WERI-Rb-1 (cell line): ENCODE data around the gene ITGA11.

ENCODE experiments used
- DNase-seq: peaks from one replicate; pipeline ENCODE4 v3.0.0-alpha.2; 2020
- H3K27ac ChIP-seq: fragments of 250-450 bp; sonication (Bioruptor Pico); 2 replicates; pipeline ENCODE4 v1.5.1; 2020; ENCODE audit warnings: mild to moderate bottlenecking, moderate library complexity
- H3K27me3 ChIP-seq: fragments of 250-450 bp; sonication (Bioruptor Pico); 2 replicates; pipeline ENCODE4 v1.5.1; 2021; ENCODE audit warnings: mild to moderate bottlenecking, low read depth, moderate library complexity; ENCODE audit not compliant: insufficient read depth, severe bottlenecking
- H3K36me3 ChIP-seq: fragments of 250-450 bp; sonication (Bioruptor Pico); 2 replicates; pipeline ENCODE4 v1.5.1; 2020; ENCODE audit warnings: mild to moderate bottlenecking, moderate library complexity
- H3K4me3 ChIP-seq: 2 replicates; pipeline ENCODE4 v1.5.1; 2011; ENCODE audit warnings: low read depth, mild to moderate bottlenecking, control low read depth, low read length
- H3K9me3 ChIP-seq: fragments of 250-450 bp; sonication (Bioruptor Pico); 2 replicates; pipeline ENCODE4 v1.5.1; 2021; ENCODE audit warnings: mild to moderate bottlenecking, moderate library complexity; ENCODE audit not compliant: severe bottlenecking
- CTCF ChIP-seq: IDR thresholded peaks from 2 replicates; pipeline ENCODE4 v1.5.1; 2011; ENCODE audit warnings: low read depth, mild to moderate bottlenecking, control low read depth, inconsistent platforms, low read length

The ITGA11 gene

DNA sequence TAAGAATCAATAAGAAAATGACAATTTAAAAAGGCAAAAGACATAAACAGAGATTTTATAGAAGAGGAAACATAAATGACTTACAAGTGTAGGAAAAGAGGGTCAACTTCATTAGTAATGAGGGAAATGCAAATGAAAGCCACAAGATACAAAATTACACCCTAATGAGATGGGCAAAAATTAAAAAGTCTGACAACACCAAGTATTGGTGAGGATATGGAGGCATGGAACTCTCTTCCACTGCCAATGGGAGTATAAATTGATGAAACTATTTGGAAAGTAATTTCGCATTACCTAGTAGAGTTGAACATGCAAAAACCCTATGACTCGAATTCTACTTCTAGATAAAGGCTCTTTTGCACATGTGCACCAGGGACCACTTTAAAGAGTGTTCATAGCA, 28.2 kb upstream of the ITGA11 start:
- Histone ChIP-seq H3K4me3 (no peak overlapping the region), H3K27me3 (no peaks in the 10 kb centered on the region), H3K27ac (no peak overlapping the region), H3K36me3 (no peaks in the 10 kb centered on the region), H3K9me3 (peaks cover 3% of the 10 kb centered on the region)
- TF ChIP-seq CTCF, result no peak
- no peak for DNase-seq

DNA sequence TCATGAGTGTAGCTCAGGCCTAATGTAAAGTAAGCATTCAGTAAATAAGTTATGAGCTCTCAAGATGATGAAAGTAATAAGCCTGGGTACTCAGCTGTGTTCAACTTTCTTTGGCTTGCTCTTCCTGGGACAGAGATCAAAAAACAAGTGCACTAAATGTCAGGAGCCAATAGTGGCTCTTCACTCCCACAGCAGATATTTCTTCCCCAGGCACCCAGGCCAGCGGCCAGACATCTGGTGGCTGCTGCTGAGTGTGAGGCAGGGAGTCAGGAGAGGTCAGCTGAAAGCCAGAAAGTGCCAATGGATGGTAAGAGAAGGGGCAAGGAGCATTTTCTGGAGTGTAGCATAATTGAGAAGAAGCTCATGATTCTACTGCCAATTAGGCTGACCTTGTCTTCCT, 18.2 kb upstream of the ITGA11 start:
- Histone ChIP-seq H3K27ac (no peak overlapping the region), H3K36me3 (no peaks in the 10 kb centered on the region), H3K4me3 (no peak overlapping the region), H3K9me3 (no peaks in the 10 kb centered on the region), H3K27me3 (no peaks in the 10 kb centered on the region)
- DNase-seq, result no peak
- no peak for TF ChIP-seq CTCF

DNA sequence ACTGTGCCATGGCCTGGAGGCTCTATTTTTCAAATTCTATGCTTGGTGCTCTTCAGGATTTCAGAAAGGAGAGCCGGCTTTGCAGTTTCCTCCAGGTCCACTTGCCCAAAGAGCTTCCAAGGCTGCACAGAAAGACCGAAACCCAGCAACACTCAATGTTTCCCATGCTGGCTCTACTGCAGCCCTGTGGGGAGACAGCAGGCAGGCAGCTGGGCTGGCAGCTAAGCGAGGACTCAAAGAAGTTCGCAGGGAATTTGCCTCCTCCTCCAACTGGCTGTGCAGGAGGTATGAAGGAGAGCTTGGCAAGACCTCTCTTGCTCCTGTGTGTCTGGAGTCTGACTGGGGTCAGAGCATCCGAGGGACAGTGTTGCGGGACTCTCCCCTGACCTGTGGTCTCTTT, 17.4 kb upstream of the ITGA11 start:
- TF ChIP-seq CTCF, result no peak
- no peak overlapping the region for H3K27ac ChIP-seq
- no peak overlapping the region for H3K4me3 ChIP-seq
- H3K27me3 ChIP-seq, result no peaks in the 10 kb centered on the region
- H3K36me3 ChIP-seq, result no peaks in the 10 kb centered on the region
- no peak for DNase-seq
- no peaks in the 10 kb centered on the region for H3K9me3 ChIP-seq

- Histone ChIP-seq H3K27ac (no peak overlapping the region), H3K4me3 (no peak overlapping the region), H3K27me3 (no peaks in the 10 kb centered on the region), H3K36me3 (no peaks in the 10 kb centered on the region), H3K9me3 (no peaks in the 10 kb centered on the region)
- TF ChIP-seq CTCF, result no peak
- no peak for DNase-seq
Measured at GRCh38 chr15:68447976-68448755, 16.2 kb upstream of the ITGA11 start.

- TF ChIP-seq CTCF, result no peak
Measured at GRCh38 chr15:68447209-68447608, 15.2 kb upstream of the ITGA11 start.

GRCh38 chr15:68445351-68445750, 13.4 kb upstream of the ITGA11 start:
- Histone ChIP-seq H3K4me3 (no peak overlapping the region), H3K36me3 (no peaks in the 10 kb centered on the region), H3K9me3 (no peaks in the 10 kb centered on the region), H3K27ac (no peak overlapping the region), H3K27me3 (no peaks in the 10 kb centered on the region)
- no peak for TF ChIP-seq CTCF
- no peak for DNase-seq

More at GRCh38 chr15:68447209-68447608, 15.2 kb upstream of the ITGA11 start:
- Histone ChIP-seq H3K36me3 (no peaks in the 10 kb centered on the region), H3K9me3 (no peaks in the 10 kb centered on the region), H3K27me3 (no peaks in the 10 kb centered on the region), H3K4me3 (no peak overlapping the region), H3K27ac (no peak overlapping the region)
- no peak for DNase-seq
